Ureter (tissue), 1 donor: Measurements from ENCODE around the gene NAA38. TPM values are rescaled to one million over a fixed set of nuclear protein-coding genes. Genes with fewer than 3 reads are reported as not detected.

Experiments
- DNase-seq: peaks from one replicate; pipeline ENCODE4 v3.0.0-alpha.2; 2020; ENCODE audit warnings: low spot score
- total RNA-seq: library from RNA; stranded (reverse); gene quantifications from one replicate; pipeline ENCODE4 v1.2.4, GENCODE V29; 2023
- donor health status: DM: yes; HTN: yes; CAD: no.

NAA38 gene
- total RNA-seq, 1 donor from 2014 or later: 98.6 TPM

DNA sequence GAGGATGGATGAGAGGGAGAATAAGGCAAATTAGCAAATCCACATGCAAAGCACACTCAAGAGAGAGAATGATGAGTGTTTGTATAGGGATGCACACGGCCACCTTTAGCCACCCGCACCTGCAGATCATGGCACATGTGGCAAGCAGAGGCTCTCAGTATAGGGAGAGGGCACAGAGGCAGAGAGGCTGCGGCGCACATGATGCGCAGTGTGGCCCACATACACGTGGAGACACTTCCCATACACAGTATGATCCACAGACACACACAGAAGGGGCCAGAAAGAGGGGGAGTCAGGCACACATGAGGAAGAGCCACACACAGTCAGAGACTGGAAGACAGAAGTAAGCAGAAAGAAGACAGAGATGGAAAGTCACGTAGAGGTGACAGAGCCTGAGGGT lies 24.7 kb upstream of the NAA38 start:
- DNase-seq: peak; percentile 35

DNA sequence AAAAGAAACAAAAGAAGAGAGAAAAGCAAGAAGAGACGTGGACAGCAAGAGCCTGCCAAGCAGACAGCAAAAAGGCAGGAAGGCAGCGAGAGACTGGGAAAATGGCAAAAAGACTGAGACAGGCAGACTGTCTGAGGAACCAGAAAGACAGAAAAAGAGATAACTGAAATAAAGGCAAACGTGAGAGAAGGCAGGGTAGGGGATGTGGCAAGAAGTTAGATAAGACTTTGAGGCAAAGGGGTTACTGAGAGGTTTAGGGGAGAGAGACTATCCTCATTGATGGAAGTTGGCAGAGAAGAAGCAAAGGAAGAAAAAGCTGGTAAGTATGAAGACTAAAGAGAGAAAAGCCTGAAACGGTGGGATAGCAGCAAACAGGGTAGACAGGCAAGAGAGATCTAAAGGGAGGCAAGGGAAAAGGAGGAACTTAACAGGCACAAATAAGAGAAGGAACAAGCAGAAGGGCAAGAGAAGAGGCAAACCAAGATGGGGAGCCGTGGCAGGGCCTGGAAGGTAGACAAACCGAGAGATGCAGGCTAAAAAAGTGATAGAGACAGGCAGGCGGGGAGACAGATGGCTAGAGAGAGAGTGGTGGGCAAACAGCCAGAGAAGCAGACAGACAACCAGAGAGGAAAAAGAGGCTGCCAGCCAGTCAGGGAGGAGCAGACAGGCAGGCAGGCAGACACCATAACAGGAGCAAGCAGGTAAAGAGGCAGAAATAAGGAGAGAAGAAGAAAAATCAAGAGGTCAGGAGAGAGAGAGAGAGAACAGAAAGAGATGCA lies 24.1 kb upstream of the NAA38 start:
- peak; percentile 43 for DNase-seq

DNA sequence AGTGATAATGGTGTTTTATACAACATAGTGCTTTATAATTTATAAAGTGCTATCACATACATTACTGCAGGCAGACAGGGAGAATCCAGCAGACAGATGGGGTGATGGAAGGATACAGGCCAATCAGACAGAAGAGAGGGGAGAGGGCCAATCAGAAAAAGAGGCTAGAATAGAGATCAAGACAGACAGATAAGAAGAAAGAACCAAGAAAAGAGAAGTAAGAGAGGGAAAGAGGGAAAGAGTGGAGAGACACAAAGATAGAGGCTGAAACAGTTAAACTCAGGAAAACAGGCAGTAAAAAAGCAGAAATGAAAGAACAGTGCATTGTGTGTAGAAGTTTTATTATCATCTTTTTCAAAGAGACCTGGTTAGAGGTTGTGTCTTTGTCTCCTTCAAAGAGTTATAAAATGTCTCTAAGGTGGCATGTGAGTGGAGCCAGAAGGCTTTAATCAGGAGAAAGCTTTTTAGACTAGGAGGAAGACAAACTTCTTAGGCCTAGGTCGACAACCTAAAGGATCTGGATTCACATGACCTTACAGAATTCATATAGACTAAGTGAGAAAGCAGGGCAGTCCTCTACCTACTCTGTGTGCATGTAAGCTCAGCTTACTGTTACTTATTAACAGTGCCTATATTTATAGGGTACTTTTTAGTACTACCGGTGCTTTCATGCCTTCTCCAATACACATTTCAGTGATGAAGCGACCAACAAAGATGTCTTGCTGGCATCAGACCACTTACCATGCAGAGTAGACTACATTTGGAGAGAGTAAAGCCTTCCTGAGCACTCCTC lies 22.9 kb upstream of the NAA38 start:
- DNase-seq: peak; percentile 12

DNA sequence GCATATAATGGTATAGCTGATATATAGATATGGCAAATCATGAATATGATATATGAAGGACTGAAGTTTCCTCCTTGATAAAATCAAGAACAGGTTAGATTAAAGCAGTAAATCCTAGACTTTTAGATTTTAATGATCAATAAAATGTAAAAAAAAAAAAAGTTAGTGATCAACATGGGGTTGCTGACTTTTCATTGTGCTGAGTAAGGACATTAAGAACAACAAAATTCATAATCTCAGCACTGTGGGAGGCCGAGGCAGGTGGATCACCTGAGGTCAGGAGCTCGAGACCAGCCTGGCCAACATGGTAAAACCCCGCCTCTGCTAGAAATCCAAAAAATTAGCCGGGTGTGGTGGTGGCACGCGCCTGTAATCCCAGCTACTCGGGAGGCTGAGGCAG lies 20.9 kb upstream of the NAA38 start:
- peak; percentile 37 for DNase-seq

DNA sequence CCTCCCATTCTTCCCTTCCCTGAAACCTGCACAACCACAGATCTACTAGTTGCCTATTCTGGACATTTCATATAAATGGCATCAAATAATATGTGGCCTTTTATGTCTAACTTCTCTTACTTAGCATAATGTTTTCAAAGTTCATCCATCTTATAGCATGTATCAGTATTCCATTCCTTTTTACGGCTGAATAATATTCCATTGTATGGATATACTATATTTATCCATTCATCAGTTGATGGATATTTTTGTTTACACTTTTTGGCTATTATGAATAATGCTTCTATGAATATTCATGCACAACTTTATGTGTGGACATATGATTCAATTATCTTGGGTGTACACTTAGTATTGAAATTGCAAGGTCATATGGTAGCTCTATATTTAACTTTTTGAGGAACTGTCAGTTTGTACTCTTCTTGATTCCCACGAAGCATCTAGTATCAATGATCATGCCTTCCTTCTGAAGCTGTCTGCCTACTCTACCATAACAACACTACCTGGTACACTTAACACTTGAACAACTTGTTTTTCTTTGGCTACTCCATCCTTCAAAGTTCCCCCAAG lies 18.5 kb upstream of the NAA38 start:
- no peak for DNase-seq

DNA sequence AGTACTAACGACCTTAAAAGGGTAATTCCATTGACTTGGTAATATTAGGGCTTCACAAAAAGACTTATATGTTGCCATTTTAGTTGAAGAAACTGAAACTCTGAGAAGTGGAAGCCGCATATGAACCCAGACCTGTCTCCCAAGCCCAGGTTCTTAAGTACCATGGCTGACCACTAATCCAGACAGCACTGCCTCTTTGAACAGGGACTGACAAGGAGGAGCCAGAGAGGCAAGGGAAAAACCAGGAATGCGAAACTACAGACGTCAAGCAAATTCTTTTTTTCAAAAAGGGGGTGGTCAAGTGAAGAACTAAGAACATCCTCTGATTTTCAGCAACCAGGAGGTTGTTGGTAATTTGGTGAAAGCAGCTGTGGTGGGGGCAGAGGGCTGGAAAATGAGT lies 15.7 kb upstream of the NAA38 start:
- peak; percentile 14 for DNase-seq

DNA sequence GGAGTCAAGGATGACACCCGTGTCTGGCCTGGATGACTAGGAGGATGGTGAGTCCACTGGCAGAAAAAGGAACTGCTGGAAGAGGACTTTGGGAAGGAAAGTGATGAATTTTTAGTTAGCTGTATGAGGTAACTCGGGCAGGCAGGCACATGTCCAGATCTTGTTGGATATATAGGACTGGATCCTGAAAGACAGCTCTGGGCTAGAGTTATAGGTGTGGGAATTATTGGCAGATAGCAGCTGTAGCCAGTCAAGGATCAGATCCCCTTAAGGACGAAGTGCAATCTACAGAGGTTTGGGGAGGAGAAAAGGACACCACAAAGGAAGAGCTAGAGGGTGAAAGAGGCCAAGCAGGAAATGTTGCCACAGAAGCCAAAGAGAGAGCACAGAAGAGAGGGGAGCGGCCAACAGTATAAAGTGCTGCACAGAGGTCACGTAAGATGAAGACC lies 10.5 kb upstream of the NAA38 start:
- DNase-seq: peak; percentile 45

DNA sequence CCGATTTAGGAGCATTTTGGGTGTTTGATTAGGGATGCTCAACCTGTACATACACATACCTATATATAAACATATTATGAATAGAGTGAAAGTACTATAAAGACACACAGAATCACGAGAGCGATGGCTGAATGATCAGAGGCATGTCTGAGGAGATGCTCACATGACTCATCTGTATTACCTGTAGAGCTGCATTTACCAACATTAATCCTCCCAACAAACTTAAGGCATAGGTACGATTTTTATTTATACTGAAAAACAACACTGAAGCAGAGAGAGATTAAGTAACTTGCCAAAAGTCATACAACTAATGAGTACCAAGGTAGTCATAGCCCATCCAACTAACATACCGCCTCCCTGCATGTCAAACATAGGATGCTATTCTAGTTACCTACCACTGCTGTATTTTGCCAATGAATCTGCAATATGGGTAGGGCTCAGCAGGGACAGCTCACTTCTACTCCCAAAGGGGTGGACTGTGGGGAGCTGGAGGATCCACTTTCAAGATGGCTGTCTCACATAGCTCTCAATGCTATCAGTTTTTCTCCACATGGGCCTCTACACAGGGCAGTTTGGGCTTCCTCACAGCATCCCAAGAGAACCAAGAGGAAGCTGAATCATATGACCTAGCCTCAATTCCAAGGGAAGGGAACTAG lies 7.8 kb upstream of the NAA38 start:
- DNase-seq: peak; percentile 20

DNA sequence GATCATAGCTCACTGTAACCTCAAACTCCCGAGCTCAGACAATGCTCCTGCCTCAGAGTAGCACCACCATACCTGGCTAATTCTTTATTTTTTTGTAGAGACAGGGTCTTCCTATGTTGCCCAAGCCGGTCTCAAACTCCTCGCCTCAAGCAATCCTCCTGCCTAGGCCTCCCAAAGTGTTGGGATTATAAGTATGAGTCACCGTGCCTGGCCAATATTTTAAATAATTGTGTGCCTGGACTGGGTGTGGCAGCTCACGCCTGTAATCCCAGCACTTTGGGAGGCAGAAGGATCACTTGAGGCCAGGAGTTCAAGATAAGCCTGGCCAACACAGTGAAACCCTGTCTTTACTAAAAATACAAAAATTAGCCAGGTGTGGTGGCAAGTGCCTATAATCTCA lies 7.0 kb upstream of the NAA38 start:
- DNase-seq: peak; percentile 27

DNA sequence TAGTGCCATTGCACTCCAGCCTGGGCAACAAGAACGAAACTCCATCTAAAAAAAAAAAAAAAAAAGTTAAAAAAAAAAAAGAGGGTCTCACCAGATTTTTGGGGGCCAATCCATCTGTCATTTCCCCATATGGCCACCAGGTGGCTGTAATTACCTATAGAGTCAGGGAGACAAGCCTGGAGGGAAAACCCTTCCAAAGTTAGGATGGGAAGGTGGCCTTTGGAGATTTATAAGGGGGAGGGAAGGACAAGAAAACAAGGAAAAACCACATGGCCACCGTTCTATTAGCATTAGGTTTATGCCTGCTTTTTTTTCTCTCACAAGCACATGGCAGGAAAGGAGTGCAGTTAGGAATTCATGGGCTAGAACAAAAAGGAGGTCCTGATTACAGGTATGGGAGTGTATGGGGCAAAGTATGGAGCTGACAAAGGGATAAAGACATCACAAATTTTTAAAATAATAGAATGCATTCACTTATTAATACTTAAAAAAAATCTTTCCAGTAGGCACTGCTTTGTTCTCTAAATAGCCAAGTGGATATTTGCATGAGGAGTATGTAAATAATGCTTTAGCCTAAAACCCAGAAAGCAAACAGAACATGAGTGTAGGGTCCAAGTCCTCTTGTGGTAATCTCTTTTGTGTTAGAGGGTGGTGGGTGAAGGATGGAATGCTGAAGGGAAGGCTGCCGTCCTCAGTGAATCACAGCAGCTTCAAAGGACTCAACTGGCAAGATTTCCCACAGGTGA lies 5.5 kb upstream of the NAA38 start:
- DNase-seq: peak; percentile 46

DNA sequence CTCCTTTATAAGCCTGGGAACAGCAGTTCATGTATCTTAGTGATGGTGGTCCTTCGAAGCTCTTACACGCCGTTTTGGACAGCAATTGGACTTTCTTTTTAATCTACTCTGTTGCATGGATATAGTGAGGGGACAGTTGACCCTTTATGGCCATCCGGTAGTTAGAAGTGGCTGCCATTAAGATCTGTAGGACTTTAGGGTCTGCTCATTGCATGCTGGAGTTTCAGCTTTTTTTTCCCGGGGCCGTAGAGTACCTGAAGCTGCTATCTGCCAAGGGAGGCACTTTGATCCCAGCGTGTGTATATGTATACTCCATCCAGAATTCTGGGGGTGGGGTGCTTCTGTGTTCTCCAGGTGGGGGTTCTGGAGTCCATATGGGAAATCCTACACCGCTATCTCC lies 1.7 kb upstream of the NAA38 start:
- DNase-seq: peak; percentile 35

DNA sequence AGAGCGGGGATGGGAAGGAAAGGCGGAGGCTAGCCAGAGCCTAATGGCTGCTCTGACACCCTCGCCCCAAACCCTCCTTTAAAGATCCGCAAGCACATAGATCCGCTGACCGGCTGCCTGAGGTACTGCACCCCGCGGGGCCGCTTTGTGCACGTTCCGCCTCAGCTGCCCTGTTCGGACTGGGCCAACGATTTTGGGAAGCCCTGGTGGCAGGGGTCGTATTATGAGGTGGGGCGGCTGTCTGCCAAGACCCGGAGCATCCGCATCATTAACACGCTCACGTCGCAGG lies 1.1 kb upstream of the NAA38 start:
- DNase-seq: peak; percentile 61

DNA sequence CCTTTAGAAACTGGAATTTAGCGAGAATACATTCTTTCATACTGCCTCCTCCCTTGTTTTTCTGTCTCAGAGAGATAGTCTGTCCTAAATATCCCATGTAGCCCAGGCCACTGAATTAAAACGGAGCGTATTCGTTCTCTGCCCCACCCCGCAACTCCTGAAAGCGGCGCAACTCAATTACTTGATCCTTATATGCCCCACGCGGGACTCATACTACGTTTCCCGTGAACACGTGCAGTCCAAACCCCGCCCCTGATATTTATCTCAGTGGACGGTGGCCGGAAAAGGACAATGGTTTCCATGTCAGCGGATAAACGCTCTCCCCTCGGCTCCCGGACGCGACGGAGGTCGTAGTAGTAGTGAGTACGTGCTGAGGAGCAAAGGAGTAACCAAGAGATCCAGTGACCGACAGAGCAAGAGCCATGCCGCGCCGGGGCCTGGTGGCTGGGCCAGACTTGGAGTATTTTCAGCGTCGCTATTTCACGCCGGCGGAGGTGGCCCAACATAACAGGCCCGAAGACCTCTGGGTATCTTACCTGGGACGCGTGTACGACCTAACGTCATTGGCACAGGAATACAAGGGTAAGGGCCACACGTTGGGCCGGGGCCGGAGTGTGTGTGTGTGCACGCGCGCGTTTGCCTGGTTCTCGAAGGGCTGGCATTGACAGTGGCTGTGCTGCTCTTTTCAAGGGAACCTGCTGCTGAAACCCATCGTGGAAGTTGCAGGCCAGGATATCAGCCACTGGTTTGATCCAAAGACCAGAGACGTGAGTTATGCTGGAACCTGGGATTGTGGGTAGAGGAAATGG lies 558 bp upstream of the NAA38 start, which contains the start of gene CYB5D1:
Gene CYB5D1, plus strand, starts transcription at position 291 of the 809 bp plus-strand sequence. Its CDS starts 132 bp downstream, at position 423.
- DNase-seq: peak; percentile 95

DNA sequence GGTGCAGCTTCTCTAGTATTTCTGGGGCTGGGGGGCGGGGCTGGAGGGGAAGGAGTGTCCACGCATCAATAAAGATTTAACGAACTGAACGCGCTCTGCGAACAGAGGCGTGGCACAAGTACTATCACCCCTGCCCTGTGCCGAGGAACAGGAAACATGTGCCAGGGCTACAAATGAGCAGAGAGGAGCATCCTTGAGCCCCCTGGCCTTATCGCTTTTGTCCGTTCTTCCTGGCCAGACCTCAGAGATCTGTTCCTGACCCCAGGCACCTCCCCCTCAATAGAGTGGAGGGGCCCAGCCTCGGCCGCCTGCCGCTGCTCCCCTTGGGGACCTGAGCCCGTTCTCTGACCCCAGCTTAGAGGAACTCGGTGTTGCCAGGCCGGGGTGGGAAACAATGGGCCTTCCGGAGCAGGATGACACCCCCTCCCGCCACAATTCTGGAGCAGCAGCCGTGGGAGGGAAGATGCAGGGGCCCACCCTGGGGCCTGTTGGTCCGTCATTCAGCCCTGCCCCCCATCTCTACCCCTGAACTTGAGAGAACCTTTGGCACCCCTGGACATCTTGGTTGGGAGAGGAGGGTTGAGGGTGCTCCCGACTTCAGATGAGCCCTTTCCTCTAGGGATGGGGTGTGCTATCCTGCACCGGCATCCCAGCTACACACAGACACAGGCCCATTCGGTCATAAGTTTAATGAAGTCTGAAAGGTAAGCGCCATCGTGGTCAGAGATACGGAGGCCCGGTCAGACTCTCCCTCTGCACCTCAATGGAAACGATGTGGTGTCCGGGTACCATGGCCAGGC lies 1.1 kb downstream of the NAA38 start:
- peak; percentile 72 for DNase-seq

DNA sequence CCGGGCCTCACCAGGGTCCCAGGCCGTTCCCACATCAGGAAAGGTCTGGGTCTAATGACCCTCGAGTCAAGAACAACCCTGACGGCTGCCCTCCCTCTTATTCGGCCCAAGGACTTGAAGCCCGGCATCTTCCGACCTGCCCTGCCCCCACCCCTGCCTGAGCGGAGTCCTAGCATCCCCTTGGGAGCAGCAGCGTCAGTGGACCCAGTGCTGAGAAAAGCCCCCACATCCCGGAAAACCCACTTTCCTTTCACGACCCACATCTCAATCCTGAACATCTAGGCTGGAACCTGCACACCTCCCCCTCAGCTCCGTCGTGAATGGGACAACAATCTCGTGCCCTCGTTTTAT lies 1.7 kb downstream of the NAA38 start:
- DNase-seq: peak; percentile 53

DNA sequence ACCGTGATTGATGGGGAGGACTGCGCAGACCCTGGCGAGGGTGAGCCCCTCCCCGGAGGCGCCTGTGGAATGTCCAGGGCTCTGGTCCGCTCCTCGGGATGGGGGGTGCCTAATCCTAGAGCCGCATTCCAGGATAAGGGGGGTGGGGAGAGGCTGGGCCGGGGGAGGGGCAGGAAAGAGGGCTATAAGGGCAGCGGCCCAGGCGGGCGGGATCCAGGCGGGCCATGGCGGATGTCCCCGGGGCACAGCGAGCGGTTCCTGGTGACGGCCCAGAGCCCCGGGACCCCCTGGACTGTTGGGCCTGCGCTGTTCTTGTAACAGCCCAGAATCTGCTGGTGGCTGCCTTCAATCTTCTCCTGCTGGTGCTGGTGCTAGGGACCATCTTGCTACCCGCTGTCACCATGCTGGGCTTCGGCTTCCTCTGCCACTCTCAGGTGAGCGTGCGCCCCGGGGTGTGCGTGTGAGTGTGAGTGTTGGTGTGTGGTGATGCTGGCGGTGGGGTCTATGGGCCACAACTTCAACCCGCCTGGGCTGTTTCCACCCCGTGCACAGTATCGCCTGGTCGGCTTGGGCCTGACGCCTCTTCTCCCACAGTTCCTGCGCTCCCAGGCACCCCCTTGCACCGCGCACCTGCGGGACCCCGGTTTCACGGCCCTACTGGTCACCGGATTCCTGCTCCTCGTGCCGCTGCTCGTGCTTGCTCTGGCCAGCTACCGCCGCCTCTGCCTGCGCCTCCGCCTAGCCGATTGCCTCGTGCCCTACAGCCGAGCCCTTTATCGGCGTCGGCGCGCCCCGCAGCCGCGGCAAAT lies 2.3 kb downstream of the NAA38 start, which contains the start of gene TMEM88:
Gene TMEM88, plus strand, starts transcription at position 216 of the 809 bp plus-strand sequence. Its CDS starts 9 bp downstream, at position 225.
- peak; percentile 53 for DNase-seq

DNA sequence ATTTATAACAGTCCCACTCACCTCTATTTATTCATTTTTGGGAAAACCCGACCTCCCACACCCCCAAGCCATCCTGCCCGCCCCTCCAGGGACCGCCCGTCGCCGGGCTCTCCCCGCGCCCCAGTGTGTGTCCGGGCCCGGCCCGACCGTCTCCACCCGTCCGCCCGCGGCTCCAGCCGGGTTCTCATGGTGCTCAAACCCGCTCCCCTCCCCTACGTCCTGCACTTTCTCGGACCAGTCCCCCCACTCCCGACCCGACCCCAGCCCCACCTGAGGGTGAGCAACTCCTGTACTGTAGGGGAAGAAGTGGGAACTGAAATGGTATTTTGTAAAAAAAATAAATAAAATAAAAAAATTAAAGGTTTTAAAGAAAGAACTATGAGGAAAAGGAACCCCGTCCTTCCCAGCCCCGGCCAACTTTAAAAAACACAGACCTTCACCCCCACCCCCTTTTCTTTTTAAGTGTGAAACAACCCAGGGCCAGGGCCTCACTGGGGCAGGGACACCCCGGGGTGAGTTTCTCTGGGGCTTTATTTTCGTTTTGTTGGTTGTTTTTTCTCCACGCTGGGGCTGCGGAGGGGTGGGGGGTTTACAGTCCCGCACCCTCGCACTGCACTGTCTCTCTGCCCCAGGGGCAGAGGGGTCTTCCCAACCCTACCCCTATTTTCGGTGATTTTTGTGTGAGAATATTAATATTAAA lies 3.1 kb downstream of the NAA38 start:
- peak; percentile 51 for DNase-seq

DNA sequence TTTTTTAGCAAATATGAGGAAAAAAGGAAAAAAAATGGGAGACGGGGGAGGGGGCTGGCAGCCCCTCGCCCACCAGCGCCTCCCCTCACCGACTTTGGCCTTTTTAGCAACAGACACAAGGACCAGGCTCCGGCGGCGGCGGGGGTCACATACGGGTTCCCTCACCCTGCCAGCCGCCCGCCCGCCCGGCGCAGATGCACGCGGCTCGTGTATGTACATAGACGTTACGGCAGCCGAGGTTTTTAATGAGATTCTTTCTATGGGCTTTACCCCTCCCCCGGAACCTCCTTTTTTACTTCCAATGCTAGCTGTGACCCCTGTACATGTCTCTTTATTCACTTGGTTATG lies 3.7 kb downstream of the NAA38 start:
- peak; percentile 42 for DNase-seq
